A549 (cell line): ENCODE measurements around the gene PTGFRN.

Experiments used
- BHLHE40 ChIP-seq: IDR thresholded peaks from 2 replicates; pipeline ENCODE4 v1.6.1; 2012; ENCODE audit warnings: low read depth, low read length, inconsistent platforms
- CEBPB ChIP-seq, 2 experiments: fragments of >200 bp in 1 of 2; sonication (Bioruptor Twin) in 1 of 2; formaldehyde crosslinking in 1 of 2; IDR thresholded peaks; 2 replicates each; pipeline ENCODE4 v1.6.1; 2012 to 2016
- CTCF ChIP-seq: fragments of >200 bp; sonication (Bioruptor Twin); formaldehyde crosslinking; IDR thresholded peaks from 3 replicates; pipeline ENCODE4 v1.5.1; 2016
- ESRRA ChIP-seq: fragments of 150-350 bp; IDR thresholded peaks from 2 replicates; pipeline ENCODE4 v1.6.1; 2014; ENCODE audit warnings: mild to moderate bottlenecking, low read length, borderline replicate concordance
- NFE2L2 ChIP-seq: fragments of 150-350 bp; conservative IDR thresholded peaks from 2 replicates; pipeline ENCODE4 v1.6.1; 2014; ENCODE audit warnings: low read length
- RAD21 ChIP-seq, 2 experiments: fragments of >200 bp in 1 of 2; sonication (Bioruptor Twin) in 1 of 2; formaldehyde crosslinking in 1 of 2; IDR thresholded peaks in 1 of 2; conservative IDR thresholded peaks in 1 of 2; 2 replicates in 1 of 2; 3 replicates in 1 of 2; pipeline ENCODE4 v1.6.1; 2012 to 2018; ENCODE audit warnings: inconsistent platforms in 1 of 2
- REST ChIP-seq: fragments of 200-600 bp; sonication (generic); IDR thresholded peaks from 2 replicates; pipeline ENCODE4 v1.6.1; 2016; ENCODE audit warnings: antibody characterized with exemption, mild to moderate bottlenecking, moderate library complexity
- TFCP2L1 ChIP-seq: fragments of 250-450 bp; sonication (Bioruptor Pico); IDR thresholded peaks from 2 replicates; pipeline ENCODE4 v1.5.0; 2021; ENCODE audit warnings: mild to moderate bottlenecking
- USF2 ChIP-seq: fragments of 450-650 bp; IDR thresholded peaks from 2 replicates; pipeline ENCODE4 v1.6.1; 2014; ENCODE audit warnings: antibody characterized with exemption

GRCh38 chr1:116944613-116945012 lies 34.9 kb downstream of the PTGFRN start:
- TF ChIP-seq CTCF (no peak), REST (no peak), RAD21 (conservative IDR thresholded peaks at IDR 0.05 in 1 of 2, IDR thresholded peaks at IDR 0.05 in 1 of 2) (no peak), TFCP2L1 (CRISPR knock-in tag) (no peak), USF2 (no peak), ESRRA (no peak), CEBPB (IDR thresholded peaks at IDR 0.05) (no peak), BHLHE40 (no peak), NFE2L2 (no peak)
